Karpas-422 (cell line): Measurements from ENCODE around the gene ZFYVE28. TPM values are rescaled to one million over a fixed set of nuclear protein-coding genes. Genes with fewer than 3 reads are reported as not detected.
"Not testable (repeated sequence)": the region's sequence is repeated elsewhere in the genome, so short reads cannot be mapped to it uniquely, and the experiment has no call there.

Experiments
- DNase-seq: peaks from one replicate; pipeline ENCODE4 v3.0.0-alpha.2; 2015
- H2AFZ ChIP-seq: fragments of 200-600 bp; sonication (generic); 2 replicates; pipeline ENCODE4 v1.6.1; 2014; ENCODE audit warnings: antibody characterized with exemption, low read length, mixed read lengths
- H3K27ac ChIP-seq: fragments of 200-600 bp; sonication (generic); 2 replicates; pipeline ENCODE4 v1.5.1; 2014; ENCODE audit warnings: mild to moderate bottlenecking, low read length, moderate library complexity
- H3K27me3 ChIP-seq: fragments of 200-600 bp; sonication (generic); 2 replicates; pipeline ENCODE4 v1.6.1; 2014; ENCODE audit warnings: low read length, mixed read lengths
- H3K36me3 ChIP-seq: fragments of 200-600 bp; sonication (generic); 2 replicates; pipeline ENCODE4 v1.6.1; 2014; ENCODE audit warnings: low read length, mixed read lengths; ENCODE audit not compliant: insufficient read depth
- H3K4me1 ChIP-seq: fragments of 200-600 bp; sonication (generic); 2 replicates; pipeline ENCODE4 v1.6.1; 2014; ENCODE audit warnings: mild to moderate bottlenecking, low read length, mixed read lengths
- H3K4me2 ChIP-seq: fragments of 200-600 bp; sonication (generic); 2 replicates; pipeline ENCODE4 v1.6.1; 2014; ENCODE audit warnings: low read length, low read depth, mild to moderate bottlenecking; ENCODE audit not compliant: poor library complexity, severe bottlenecking
- H3K4me3 ChIP-seq: fragments of 200-600 bp; sonication (generic); 2 replicates; pipeline ENCODE4 v1.5.1; 2014; ENCODE audit warnings: mild to moderate bottlenecking, antibody characterized with exemption, low read length, mixed read lengths
- H3K79me2 ChIP-seq: fragments of 200-600 bp; sonication (generic); 2 replicates; pipeline ENCODE4 v1.6.1; 2014; ENCODE audit warnings: mild to moderate bottlenecking, low read length, mixed read lengths
- H3K9ac ChIP-seq: fragments of 200-600 bp; sonication (generic); 2 replicates; pipeline ENCODE4 v1.6.0; 2014; ENCODE audit warnings: low read length
- H3K9me2 ChIP-seq: fragments of 200-600 bp; sonication (generic), shearing (Covaris generic); replicated peaks from 2 replicates; pipeline ENCODE4 v1.6.0; 2014; ENCODE audit warnings: mild to moderate bottlenecking, low read length, moderate library complexity; ENCODE audit not compliant: insufficient read depth
- H3K9me3 ChIP-seq: fragments of 300-700, 200-600 bp; sonication (generic); 2 replicates; pipeline ENCODE4 v1.6.1; 2014; ENCODE audit warnings: low read length, mixed read lengths
- H4K20me1 ChIP-seq: fragments of 200-600 bp; sonication (generic); 2 replicates; pipeline ENCODE4 v1.6.1; 2014; ENCODE audit warnings: mild to moderate bottlenecking, antibody characterized with exemption, low read length, low read depth; ENCODE audit not compliant: insufficient read depth
- total RNA-seq: library from RNA; depleted of rRNA; stranded (reverse); fragments of >200 nt; shearing (Covaris generic); gene quantifications from 2 replicates; pipeline ENCODE4 v1.2.3, GENCODE V29; 2014; ENCODE audit warnings: low replicate concordance

ZFYVE28 gene
- total RNA-seq, 1 experiment from 2014 or later = 2.0 TPM

- Histone ChIP-seq H3K4me3 (no peak overlapping the region), H3K4me1 (no peaks in the 10 kb centered on the region), H3K27me3 (no peaks in the 10 kb centered on the region), H3K27ac (no peak overlapping the region), H4K20me1 (no peaks in the 10 kb centered on the region), H3K9ac (no peak overlapping the region), H3K79me2 (no peaks in the 10 kb centered on the region), H3K36me3 (no peaks in the 10 kb centered on the region), H3K9me3 (no peaks in the 10 kb centered on the region), H3K9me2 (no peaks in the 10 kb centered on the region), H2AFZ (no peak overlapping the region), H3K4me2 (no peak overlapping the region)
- DNase-seq = no peak
Observed at GRCh38 chr4:2275546-2276251, 142.7 kb downstream of the ZFYVE28 start.

GRCh38 chr4:2275044-2275397 lies 143.4 kb downstream of the ZFYVE28 start:
- not testable (repeated sequence) for H3K9ac ChIP-seq, H3K79me2 ChIP-seq, H4K20me1 ChIP-seq, H3K27ac ChIP-seq, H3K4me2 ChIP-seq, H2AFZ ChIP-seq, H3K4me3 ChIP-seq, H3K9me3 ChIP-seq, H3K9me2 ChIP-seq, H3K27me3 ChIP-seq, H3K36me3 ChIP-seq, H3K4me1 ChIP-seq, DNase-seq

GRCh38 chr4:2274320-2275043 lies 144.0 kb downstream of the ZFYVE28 start:
- no peak overlapping the region for H3K4me2 ChIP-seq

GRCh38 chr4:2273657-2274319 lies 144.7 kb downstream of the ZFYVE28 start:
- Histone ChIP-seq H3K36me3 (no peaks in the 10 kb centered on the region), H2AFZ (no peak overlapping the region), H3K27me3 (no peaks in the 10 kb centered on the region), H3K9me2 (no peaks in the 10 kb centered on the region), H3K79me2 (no peaks in the 10 kb centered on the region), H3K9ac (no peak overlapping the region), H3K27ac (no peak overlapping the region), H4K20me1 (no peaks in the 10 kb centered on the region), H3K4me3 (no peak overlapping the region), H3K4me2 (no peak overlapping the region), H3K4me1 (no peaks in the 10 kb centered on the region), H3K9me3 (no peaks in the 10 kb centered on the region)
- DNase-seq = no peak

More at GRCh38 chr4:2274320-2275043, 144.0 kb downstream of the ZFYVE28 start:
- Histone ChIP-seq H3K27me3 (no peaks in the 10 kb centered on the region), H3K27ac (no peak overlapping the region), H3K9ac (no peak overlapping the region), H3K9me2 (no peaks in the 10 kb centered on the region), H3K36me3 (no peaks in the 10 kb centered on the region), H3K4me3 (no peak overlapping the region), H3K4me1 (no peaks in the 10 kb centered on the region), H4K20me1 (no peaks in the 10 kb centered on the region), H3K9me3 (no peaks in the 10 kb centered on the region), H2AFZ (no peak overlapping the region), H3K79me2 (no peaks in the 10 kb centered on the region)
- DNase-seq = no peak

- Histone ChIP-seq H3K4me2 (no peak overlapping the region), H3K36me3 (no peaks in the 10 kb centered on the region), H4K20me1 (no peaks in the 10 kb centered on the region), H3K4me3 (no peak overlapping the region), H3K9ac (no peak overlapping the region), H3K9me2 (no peaks in the 10 kb centered on the region), H3K9me3 (no peaks in the 10 kb centered on the region), H2AFZ (no peak overlapping the region), H3K79me2 (no peaks in the 10 kb centered on the region), H3K27ac (no peak overlapping the region), H3K27me3 (no peaks in the 10 kb centered on the region), H3K4me1 (no peaks in the 10 kb centered on the region)
- DNase-seq = no peak
Observed at GRCh38 chr4:2273221-2273620, 145.2 kb downstream of the ZFYVE28 start.

GRCh38 chr4:2272828-2273120 lies 145.7 kb downstream of the ZFYVE28 start:
- Histone ChIP-seq H3K9ac (no peak overlapping the region), H3K4me2 (no peak overlapping the region), H4K20me1 (no peaks in the 10 kb centered on the region), H2AFZ (no peak overlapping the region), H3K27me3 (no peaks in the 10 kb centered on the region), H3K4me1 (no peaks in the 10 kb centered on the region), H3K4me3 (no peak overlapping the region), H3K9me3 (no peaks in the 10 kb centered on the region), H3K79me2 (no peaks in the 10 kb centered on the region), H3K27ac (no peak overlapping the region), H3K36me3 (no peaks in the 10 kb centered on the region), H3K9me2 (no peaks in the 10 kb centered on the region)
- no peak for DNase-seq

- no peaks in the 10 kb centered on the region for H4K20me1 ChIP-seq
- H3K79me2 ChIP-seq = no peaks in the 10 kb centered on the region
- H3K9me3 ChIP-seq = no peaks in the 10 kb centered on the region
- H3K4me1 ChIP-seq = no peaks in the 10 kb centered on the region
- no peak overlapping the region for H3K4me2 ChIP-seq
- H3K27ac ChIP-seq = no peak overlapping the region
- H2AFZ ChIP-seq = no peak overlapping the region
- no peak overlapping the region for H3K4me3 ChIP-seq
- no peak for DNase-seq
- H3K27me3 ChIP-seq = no peaks in the 10 kb centered on the region
- H3K9me2 ChIP-seq = no peaks in the 10 kb centered on the region
- no peak overlapping the region for H3K9ac ChIP-seq
- H3K36me3 ChIP-seq = no peaks in the 10 kb centered on the region
Observed at GRCh38 chr4:2272026-2272827, 146.2 kb downstream of the ZFYVE28 start.
